M059J (cell line): ENCODE results near the gene SIPA1L3. TPM values are rescaled to one million over a fixed set of nuclear protein-coding genes. Genes with fewer than 3 reads are reported as not detected.

Source experiments
- DNase-seq: peaks from one replicate; pipeline ENCODE4 v3.0.0-alpha.2; 2012; ENCODE audit warnings: low read depth
- total RNA-seq: library from RNA; depleted of rRNA; stranded (reverse); fragments of >200 nt; shearing (Covaris generic); gene quantifications from 2 replicates; pipeline ENCODE4 v1.2.3, GENCODE V29; 2014

Gene SIPA1L3
- total RNA-seq, 1 experiment from 2014 or later = 22.7 TPM

- no peak for DNase-seq
These were observed 68.1 kb downstream of the SIPA1L3 start for GRCh38 chr19:37975071-37975470.

GRCh38 chr19:37975596-37976515 is 68.8 kb downstream of the SIPA1L3 start:
- no peak for DNase-seq

GRCh38 chr19:37977391-37977790 is 70.4 kb downstream of the SIPA1L3 start:
- DNase-seq = no peak

- DNase-seq = peak; percentile 60
These were observed 71.0 kb downstream of the SIPA1L3 start for GRCh38 chr19:37977992-37978391.

- DNase-seq = no peak
These were observed 72.6 kb downstream of the SIPA1L3 start for GRCh38 chr19:37979547-37980082.

- no peak for DNase-seq
These were observed 73.6 kb downstream of the SIPA1L3 start for GRCh38 chr19:37980419-37981170.

- no peak for DNase-seq
These were observed 74.9 kb downstream of the SIPA1L3 start for GRCh38 chr19:37981785-37982475.

GRCh38 chr19:37982655-37983054 is 75.6 kb downstream of the SIPA1L3 start:
- no peak for DNase-seq

GRCh38 chr19:37983153-37983552 is 76.1 kb downstream of the SIPA1L3 start:
- no peak for DNase-seq

GRCh38 chr19:37983916-37984315 is 76.9 kb downstream of the SIPA1L3 start:
- DNase-seq = no peak

GRCh38 chr19:37986048-37986750 is 79.2 kb downstream of the SIPA1L3 start:
- DNase-seq = no peak

- no peak for DNase-seq
These were observed 80.6 kb downstream of the SIPA1L3 start for GRCh38 chr19:37987356-37988332.

GRCh38 chr19:37988758-37989635 is 82.0 kb downstream of the SIPA1L3 start:
- peak; percentile 27 for DNase-seq

GRCh38 chr19:37989855-37990254 is 82.8 kb downstream of the SIPA1L3 start:
- no peak for DNase-seq

- no peak for DNase-seq
These were observed 83.4 kb downstream of the SIPA1L3 start for GRCh38 chr19:37990362-37990761.

GRCh38 chr19:37991176-37991835 is 84.3 kb downstream of the SIPA1L3 start:
- no peak for DNase-seq

GRCh38 chr19:37991841-37992248 is 84.8 kb downstream of the SIPA1L3 start:
- peak; percentile 45 for DNase-seq

- DNase-seq = no peak
These were observed 85.8 kb downstream of the SIPA1L3 start for GRCh38 chr19:37992761-37993160.

GRCh38 chr19:37994823-37995130 is 87.8 kb downstream of the SIPA1L3 start:
- DNase-seq = no peak
